Glomerular visceral epithelial cell (primary cell): ENCODE measurements around the gene ZCWPW2.

Experiments
- DNase-seq: peaks from one replicate; pipeline ENCODE4 v3.0.0-alpha.2; 2016; ENCODE audit errors: extremely low spot score

The ZCWPW2 gene, protein sequence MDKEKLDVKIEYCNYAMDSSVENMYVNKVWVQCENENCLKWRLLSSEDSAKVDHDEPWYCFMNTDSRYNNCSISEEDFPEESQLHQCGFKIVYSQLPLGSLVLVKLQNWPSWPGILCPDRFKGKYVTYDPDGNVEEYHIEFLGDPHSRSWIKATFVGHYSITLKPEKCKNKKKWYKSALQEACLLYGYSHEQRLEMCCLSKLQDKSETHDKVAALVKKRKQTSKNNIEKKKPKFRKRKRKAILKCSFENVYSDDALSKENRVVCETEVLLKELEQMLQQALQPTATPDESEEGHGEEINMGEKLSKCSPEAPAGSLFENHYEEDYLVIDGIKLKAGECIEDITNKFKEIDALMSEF

GRCh38 chr3:28348629-28349468 is at the start of gene ZCWPW2, which contains the start of gene AZI2:
TSS of gene ZCWPW2 (plus strand) at chr3:28348721. CDS start at chr3:28413069, 64,348 bp downstream.
TSS of gene AZI2 (minus strand) at chr3:28348824. CDS start at chr3:28340617, 8,207 bp downstream.
- peak; percentile 96 for DNase-seq

DNA sequence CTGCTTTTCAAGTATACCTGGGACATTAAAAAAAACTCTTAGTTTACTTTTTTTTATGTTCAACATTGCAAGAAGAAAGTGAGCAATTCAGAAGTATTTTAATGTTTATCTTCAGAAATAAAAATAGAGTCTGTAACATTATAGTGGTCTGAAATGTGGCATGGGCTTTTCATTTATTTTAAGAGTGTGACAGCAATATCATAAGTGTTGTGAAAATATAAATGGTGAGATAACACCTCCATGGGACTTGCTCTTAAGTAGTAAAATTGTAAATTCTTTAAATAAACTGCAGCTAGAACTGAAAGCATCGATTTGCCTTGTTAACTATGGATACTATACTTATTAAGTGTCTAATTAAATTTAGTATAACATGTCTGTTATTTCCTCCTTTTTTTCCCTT is 48.8 kb upstream of the ZCWPW2 start:
- no peak for DNase-seq

DNA sequence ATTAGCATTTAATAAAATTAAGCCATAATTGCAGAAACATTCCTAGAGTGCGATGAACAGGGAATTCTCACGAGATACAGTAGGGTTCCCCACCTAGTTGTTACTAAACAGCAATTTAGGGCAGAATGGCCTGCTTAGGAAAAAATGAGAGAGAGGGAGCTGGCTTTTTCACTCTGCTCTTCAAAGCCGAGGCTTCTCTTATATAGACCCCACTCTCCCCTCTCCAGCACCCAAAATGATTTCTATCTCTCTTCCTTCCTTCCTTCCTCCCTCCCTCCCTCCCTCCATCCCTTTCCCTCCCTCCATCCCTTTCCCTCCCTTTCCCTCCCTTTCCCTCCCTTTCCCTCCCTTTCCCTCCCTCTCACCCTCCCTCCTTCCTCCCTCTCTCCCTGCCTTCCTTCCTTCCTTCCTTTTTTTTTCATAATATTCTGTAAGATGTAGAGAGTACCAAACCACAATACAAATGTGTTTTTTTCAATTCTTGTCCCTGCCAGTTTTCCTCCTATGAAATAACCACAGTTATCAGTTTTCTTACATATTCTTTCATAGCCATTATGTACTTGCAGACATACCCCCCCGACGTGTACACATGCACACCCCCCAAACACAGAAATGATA is 48.1 kb upstream of the ZCWPW2 start:
- no peak for DNase-seq

DNA sequence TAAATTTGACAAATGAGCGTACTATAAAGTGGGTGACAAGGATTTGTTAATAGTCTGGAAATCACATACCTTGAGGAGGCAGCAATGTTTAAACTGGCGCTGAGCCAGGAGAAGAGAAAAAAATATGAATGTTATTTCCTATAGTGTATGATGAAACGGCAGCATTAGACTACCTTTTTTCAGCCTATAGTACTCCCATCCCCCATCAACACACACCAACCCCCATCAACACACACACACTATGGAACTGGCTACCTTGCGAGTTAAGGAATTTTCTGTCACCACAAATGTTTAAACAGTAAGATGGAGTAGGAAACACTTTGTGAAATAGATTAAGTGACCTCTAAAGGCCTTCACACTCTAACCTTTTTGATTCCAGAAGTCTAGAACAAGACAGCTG is 46.8 kb upstream of the ZCWPW2 start:
- DNase-seq = no peak

GRCh38 chr3:28308196-28308595 is 40.3 kb upstream of the ZCWPW2 start:
- no peak for DNase-seq

- no peak for DNase-seq
Observed at GRCh38 chr3:28315711-28316110, 32.8 kb upstream of the ZCWPW2 start.

DNA sequence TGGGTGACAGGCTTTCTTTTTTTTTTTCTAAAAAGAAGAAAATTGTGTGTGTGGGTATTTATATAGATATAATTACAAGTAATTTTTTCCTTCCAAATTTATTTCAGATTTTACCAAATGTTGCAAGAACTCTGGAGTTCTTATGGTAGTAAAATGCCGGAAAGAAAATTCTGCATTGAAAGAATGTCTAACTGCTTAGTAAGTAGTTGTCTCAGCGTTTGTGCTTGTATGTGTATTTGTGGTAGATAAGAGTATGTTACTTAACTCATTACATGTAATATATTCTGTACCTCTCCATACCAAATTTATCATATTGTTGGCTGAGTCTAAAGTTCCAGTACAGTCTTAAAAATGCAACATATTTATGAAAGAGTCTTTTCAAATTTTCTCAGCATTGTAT is 32.3 kb upstream of the ZCWPW2 start:
- DNase-seq = no peak

GRCh38 chr3:28317438-28318022 is 31.0 kb upstream of the ZCWPW2 start:
- peak; percentile 50 for DNase-seq

DNA sequence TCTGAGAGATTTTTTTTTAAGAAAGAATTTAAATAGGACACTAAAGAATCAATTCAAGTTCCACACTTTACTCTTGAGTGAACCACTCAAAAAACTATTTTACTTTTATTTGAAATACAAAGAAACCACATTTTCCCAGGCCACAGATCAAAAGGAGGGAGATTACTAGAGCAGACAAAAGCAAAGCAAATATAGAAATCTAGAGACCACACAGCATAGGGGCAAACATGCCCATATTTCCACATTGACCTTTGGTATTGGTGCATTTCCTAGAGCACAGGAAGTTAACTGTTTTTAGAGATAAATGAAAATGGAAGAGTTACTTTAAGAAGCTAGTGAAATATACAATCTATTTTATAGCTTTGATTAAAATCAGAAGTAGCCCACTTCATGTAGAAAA is 27.5 kb upstream of the ZCWPW2 start:
- DNase-seq = no peak

GRCh38 chr3:28322464-28322863 is 26.1 kb upstream of the ZCWPW2 start:
- no peak for DNase-seq

DNA sequence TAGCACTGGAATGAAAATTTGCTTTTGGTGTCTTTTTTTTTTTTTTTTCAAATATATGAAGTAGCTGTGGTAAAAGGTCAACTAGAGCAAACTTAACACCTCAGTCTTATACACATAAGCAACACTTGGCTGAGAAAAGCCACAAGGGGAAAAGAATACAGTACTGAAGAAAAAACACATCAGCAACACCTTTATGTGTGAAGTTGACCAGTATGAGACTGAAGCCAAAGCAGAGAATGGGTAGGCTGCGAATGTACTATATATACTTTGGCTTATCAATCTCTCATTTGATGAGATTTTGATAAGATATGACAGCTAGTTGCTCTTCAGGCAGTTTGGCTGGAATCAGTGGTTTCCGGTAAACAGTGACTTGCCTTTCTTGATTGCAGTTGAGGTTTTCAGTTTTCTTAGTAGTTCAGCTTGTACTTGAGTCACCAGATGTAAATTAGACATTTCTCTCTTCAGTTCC is 22.0 kb upstream of the ZCWPW2 start:
- DNase-seq = no peak

DNA sequence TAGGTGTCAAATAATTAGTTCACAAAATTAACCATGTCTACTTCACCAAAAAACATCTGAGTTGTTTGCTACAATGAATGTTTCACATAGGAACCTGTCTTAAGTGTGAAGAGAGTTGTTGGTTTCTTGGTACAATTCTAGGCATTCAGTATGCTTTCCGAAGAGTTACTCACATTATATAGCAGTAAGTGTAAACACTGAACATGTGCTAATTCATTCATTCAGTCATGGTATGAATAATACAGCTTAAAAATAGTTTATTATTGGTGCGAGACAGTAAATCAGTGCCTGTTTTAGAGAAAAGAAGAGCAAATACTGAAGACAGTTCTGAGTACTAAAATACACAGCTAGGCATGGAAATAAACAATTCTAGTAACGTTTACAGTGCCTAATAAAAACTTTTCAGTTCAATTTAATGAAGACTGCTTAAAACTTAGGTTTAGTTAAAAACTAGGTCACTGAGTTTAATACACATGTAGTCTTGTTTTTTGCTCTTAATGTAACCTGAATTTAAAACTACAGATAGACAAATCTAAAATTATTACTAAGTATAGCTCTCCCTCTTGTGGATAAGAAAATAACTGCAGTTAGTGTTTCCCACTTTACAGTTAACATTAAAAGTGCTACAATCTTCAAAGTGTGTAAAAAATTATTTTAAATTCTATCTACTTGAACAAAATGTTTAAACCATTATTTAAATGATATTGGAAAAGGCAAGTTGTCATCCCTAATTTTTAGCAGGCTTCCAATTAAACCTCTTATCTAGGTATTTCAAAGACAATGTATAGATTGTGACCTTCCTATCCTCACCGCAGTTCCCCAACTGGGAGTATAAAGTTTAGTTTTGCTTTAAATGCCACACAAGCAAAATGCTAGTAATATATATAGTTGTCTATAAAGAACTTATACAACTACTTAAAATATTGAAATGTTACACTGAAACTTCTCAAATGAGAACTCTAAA is 20.1 kb upstream of the ZCWPW2 start:
- peak; percentile 8 for DNase-seq

DNA sequence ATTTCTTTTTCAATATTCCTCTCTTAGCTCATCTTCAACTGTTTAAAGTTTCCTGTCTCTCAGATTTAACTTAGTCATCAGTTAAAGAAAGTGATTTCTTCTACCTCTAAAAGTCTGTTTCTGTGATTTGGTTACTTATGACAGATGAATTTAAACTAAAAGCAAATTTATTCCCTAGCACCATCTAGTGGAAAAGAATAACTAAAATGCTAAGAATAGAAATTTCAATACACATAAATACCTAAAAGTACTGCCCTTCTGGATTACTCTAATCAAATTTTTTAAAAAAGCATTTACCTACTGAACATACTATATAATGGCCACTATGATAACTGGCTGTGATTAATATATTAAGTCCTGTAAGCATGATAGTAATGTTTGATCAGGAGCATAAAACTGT is 14.0 kb upstream of the ZCWPW2 start:
- DNase-seq = no peak

GRCh38 chr3:28335246-28335645 is 13.3 kb upstream of the ZCWPW2 start:
- DNase-seq = no peak

GRCh38 chr3:28337230-28337629 is 11.3 kb upstream of the ZCWPW2 start:
- DNase-seq = no peak

DNA sequence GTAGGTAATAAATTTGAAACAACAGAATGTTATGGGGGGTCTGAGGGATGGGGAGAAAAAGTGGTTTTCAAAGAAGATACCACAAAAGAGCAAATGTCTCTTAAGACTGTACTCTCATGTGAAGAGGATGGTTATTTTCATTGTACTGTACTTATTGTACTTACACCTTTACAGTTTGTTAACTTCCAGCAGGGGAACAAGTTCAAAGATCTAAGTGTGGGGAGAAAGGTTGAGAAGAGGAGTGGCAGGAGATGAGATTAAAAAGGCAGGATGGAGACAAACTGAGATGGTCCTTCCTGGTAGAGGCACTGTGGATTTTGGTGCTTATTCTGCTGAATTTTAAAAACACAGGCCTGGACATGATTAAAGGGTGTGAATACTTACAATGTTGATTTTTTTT is 5.4 kb upstream of the ZCWPW2 start:
- no peak for DNase-seq

DNA sequence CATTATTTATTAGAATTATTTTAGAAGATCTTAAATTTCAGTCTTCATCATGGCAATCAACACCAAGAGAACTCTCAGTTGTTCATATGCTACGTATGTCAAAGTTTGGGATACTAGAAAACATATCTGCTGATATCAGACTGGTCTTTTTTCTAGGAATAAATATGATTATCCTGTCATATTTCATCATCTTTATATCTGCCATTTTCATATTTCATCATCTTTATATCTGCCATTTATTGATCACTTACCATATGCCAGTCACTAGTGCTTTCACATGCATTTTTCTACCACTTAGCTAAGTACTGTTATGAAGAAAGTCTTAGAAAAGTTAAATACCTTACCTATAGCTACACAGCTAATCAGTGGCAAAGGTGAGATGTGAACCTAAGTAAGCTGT is 2.8 kb upstream of the ZCWPW2 start:
- DNase-seq = no peak

GRCh38 chr3:28347374-28348264 is 902 bp upstream of the ZCWPW2 start:
- DNase-seq = peak; percentile 2

DNA sequence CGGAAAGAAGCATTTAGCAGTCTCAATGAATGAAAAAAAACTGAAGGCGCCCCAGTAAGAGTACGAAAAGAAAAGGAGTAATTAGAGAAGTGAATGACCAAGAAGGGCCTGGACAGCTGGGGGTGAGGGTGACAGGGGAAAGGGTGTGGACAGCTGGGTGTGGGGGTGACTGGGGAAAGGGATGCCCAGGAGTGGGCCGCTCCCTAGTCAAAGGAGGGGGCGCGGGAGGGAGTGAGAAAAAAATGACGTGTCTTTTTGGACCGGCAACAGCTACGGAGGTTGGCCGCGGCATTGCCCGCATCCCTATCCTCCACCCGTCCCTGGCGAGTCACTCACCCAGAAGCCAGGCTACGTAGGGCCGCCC is 274 bp upstream of the ZCWPW2 start:
- DNase-seq = no peak

DNA sequence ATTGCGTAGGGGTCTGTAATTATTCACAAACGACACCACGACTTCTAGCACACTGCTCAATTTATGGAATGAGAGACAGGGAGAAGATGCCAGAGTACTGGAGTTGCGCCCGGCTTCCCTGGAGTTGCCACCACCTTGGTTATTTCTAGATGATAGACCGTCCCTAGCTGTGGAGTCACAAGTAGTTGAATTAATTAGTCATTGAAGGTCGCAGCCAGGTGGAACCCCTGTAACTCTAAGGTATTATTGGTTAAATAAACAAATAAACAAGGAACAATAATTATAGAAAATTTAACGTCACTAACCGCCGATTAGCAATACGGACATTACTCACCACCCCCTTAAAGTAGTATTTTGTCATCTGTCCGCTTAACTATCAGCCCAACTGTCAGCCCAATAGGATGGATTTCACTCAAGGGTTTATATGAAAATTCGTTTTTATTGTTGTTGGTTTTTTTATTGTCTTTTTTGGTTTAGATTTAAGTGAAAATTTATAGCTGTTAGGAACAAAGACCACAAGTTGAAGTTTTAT is 1.0 kb downstream of the ZCWPW2 start:
- DNase-seq = no peak
